SIG-M5 treated with dmso at 0.1 percent for 504 hours (cell line): ENCODE data around the gene TGFB1.
"Not testable (repeated sequence)": the region's sequence is repeated elsewhere in the genome, so short reads cannot be mapped to it uniquely, and the experiment has no call there.

Source experiments
- DNase-seq: peaks from one replicate; lab custom pipeline; 2025; ENCODE audit not compliant: unreplicated experiment; lab: John Stamatoyannopoulos, UW

The TGFB1 gene

DNA sequence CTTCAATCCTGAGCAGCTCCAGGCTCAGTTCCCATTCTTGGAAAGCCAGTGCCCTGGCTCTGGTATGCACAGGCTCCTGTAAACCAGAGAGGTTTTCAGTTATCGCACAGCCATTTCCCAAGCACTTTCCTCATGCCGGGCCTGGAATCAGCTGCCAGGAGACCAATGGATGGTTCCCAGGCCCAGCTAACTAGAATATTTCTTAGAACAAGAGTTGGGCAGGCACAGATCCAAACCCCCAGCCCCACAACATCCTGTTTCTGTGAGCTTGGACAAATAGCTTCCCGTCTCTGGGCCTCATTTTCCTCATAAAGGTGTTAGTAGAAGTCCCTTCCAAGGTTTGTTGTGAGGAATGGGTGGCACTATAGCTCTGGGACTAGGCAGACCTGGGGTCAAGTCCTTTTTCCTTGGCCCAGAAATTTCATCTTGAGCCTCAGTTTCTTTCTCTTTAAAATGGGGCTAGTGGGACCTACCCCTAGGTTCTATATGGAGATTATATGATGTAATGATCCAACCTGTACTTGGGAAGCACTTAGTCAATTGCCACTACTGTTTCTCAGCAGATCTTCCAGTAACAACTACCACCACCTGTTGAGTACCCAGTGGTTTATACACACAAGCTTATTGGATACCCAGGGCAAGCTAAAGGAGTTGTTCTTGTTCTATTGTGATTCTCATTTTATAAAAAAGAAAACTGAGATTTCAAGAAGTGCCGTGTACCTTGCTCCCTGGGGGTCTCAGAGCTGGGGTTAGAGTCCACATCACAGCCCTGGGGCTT, 48.8 kb downstream of the TGFB1 start:
- DNase-seq = no peak

DNA sequence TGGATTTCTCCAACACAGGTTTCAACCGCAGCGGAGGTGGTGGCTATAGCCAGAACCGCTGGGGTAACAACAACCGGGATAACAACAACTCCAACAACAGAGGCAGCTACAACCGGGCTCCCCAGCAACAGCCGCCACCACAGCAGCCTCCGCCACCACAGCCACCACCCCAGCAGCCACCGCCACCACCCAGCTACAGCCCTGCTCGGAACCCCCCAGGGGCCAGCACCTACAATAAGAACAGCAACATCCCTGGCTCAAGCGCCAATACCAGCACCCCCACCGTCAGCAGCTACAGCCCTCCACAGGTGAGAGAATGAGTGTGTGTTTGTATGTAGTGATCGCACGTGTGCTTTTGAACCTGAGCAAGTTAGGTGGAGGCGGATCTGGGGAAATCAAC, 49.8 kb downstream of the TGFB1 start:
- DNase-seq = no peak

DNA sequence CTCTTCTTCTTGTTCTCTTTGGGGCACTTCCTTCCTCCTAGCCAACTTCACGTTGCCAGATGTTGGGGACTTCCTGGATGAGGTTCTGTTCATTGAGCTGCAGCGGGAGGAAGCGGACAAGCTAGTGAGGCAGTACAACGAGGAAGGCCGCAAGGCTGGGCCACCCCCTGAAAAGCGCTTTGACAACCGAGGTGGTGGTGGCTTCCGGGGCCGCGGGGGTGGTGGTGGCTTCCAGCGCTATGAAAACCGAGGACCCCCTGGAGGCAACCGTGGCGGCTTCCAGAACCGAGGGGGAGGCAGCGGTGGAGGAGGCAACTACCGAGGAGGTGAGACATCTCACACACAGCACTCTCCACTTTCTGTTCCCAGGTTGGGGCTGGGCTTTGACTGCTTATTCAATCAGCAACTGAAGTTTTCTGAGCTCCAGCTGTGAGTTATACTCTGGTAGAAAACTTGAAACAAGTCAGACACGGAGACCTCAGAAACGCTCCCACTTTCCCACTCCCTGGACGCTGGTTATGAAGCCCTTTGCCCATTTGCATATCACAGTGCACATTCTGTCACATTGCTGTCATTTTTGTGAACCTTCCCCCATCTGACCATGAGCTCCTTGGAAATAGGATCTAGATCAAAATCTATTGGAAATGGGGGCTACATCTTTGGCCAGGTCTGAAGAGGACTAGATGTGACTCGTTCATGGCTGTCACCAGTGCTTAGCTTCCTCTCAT, 50.9 kb downstream of the TGFB1 start:
- DNase-seq = no peak

GRCh38 chr19:41300555-41300954, 53.2 kb downstream of the TGFB1 start:
- DNase-seq = no peak

GRCh38 chr19:41299755-41300089, 54.0 kb downstream of the TGFB1 start:
- no peak for DNase-seq

DNA sequence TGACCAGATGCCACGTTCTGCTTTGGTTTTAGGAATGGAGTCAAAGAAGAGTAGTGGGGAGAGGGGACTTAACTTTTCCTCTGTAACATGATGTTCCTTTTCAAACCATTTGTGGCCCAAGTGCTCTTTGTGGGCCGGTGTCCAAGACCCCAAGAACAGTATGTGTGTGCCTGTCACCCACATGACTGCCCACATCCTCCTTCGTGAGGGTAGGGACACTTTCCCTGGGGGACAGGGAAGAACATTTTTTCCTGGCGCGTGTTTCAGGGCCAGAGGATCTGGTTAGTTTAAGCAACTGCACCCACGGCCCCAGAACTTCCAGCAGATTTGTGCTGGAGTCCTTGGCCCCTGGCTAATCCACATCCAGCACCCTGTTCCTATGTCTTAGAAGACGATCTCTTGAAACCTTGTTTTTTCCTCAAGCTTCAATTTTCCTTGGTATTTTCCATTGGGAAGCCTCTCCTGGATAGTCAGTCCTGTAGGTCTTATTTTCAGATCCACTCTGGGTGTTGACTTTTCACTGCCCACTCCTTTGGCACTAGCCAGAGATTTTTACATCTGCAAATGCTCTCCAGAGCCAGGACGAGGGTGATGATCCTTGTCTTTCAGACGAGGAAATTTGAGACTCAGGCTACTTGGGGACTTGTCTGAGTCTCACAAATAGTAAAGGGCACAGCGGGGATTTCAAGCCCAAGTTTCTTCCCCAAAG, 54.5 kb downstream of the TGFB1 start:
- DNase-seq = no peak

DNA sequence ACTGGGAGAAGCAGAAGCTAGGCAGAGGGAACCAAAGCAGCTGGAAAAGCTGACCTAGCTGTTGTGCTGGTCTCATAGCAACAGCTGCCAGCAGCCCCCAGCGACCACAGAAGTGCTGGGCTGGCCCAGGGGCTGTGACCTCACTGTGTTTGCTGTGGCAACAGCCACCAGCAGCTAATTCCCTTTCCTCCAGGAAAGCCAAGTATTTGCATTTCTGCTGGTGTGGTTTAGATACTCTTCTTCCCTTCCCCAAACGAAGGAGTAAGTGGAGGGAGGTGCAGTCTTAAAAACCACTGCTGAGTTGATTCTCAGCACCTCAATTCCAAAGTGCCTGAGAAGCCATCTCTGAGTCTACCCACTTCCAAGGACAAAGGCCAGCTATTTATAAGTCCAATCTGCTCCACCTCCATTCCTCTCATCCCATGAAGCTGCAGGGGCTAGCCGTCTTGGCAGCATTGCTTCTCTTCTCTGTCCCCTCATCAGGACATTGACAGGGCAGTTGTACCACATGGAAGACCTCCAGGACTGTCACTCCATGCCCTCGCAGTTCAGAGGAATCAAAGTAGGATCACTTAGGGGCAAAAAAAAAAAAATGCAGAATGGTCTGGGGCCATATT, 55.3 kb downstream of the TGFB1 start:
- no peak for DNase-seq

GRCh38 chr19:41297628-41298347, 55.9 kb downstream of the TGFB1 start:
- DNase-seq = no peak

- DNase-seq = no peak
Observed at GRCh38 chr19:41296433-41296871, 57.3 kb downstream of the TGFB1 start.

- no peak for DNase-seq
Observed at GRCh38 chr19:41295499-41295898, 58.2 kb downstream of the TGFB1 start.

- DNase-seq = no peak
Observed at GRCh38 chr19:41294393-41294792, 59.3 kb downstream of the TGFB1 start.

- not testable (repeated sequence) for DNase-seq
Observed at GRCh38 chr19:41289814-41290213, 63.9 kb downstream of the TGFB1 start.

DNA sequence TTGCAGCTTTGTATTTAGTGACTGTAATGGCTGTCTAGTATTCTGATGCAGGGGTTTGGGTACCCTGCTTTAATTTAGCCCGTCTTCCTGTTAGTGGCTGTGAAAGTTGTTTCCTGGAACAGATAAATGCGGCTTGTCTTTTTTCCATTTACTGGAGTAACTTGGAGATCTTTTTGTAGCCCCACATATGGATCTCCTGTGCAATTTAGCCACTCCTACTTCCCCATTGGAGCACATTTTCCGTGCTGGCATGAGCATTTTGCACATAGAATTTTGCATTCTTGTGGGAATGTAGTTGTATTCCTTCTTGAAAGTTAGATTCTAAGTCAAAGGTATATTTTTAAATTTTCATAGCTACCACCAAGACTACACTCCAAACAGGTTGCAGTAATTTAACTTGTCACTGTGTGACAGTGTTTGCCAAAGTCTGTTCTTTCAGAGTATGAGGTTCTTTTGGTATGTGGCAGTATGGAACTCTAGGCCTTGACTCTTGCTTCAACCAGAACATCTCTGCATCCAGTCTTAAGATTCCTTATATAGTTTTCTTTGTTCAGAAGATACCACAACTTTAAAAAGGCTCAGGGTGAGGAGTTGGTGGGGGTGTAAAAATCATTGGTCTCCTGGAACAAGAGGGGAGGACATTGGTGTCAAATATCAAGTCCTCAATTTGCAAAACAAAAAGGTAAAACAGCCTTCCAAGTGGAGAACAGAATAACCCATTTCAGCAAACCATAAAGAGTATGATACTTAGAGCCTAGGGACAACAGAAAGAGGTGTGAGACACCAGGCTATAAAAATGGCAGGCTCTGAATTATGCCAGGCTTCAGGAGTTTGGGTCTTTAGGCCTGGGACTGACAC, 64.8 kb downstream of the TGFB1 start:
- DNase-seq = no peak
